ENCODE results near the gene FBXW4.

Gene FBXW4

GRCh38 chr10:101565370-101565900, 129.5 kb downstream of the FBXW4 start:
- no peak for DNase-seq

GRCh38 chr10:101564490-101564991, 130.4 kb downstream of the FBXW4 start:
- DNase-seq: no peak

- DNase-seq: no peak
Measured at GRCh38 chr10:101563497-101564040, 131.4 kb downstream of the FBXW4 start.

- no peak for DNase-seq
Measured at GRCh38 chr10:101563007-101563406, 132.0 kb downstream of the FBXW4 start.

GRCh38 chr10:101562231-101562630, 132.7 kb downstream of the FBXW4 start:
- no peak for DNase-seq

- DNase-seq: no peak
Measured at GRCh38 chr10:101561068-101561915, 133.7 kb downstream of the FBXW4 start.

All from NCI-H2029 (cell line).